VCaP (cell line): ENCODE data around the gene NPPA.

ENCODE experiments used
- H3K27ac ChIP-seq: fragments of 450-650 bp; 2 replicates; pipeline ENCODE4 v1.5.1; 2017
- CTCF ChIP-seq: fragments of 450-650 bp; conservative IDR thresholded peaks from 2 replicates; pipeline ENCODE4 v1.5.1; 2017; ENCODE audit warnings: mild to moderate bottlenecking, moderate library complexity

The NPPA gene

GRCh38 chr1:11886986-11887665, 39.5 kb upstream of the NPPA start:
- TF ChIP-seq CTCF: no peak
- no peak overlapping the region for H3K27ac ChIP-seq

GRCh38 chr1:11885916-11886315, 38.3 kb upstream of the NPPA start:
- TF ChIP-seq CTCF: no peak
- H3K27ac ChIP-seq: no peak overlapping the region

GRCh38 chr1:11882814-11883538, 35.4 kb upstream of the NPPA start:
- H3K27ac ChIP-seq: no peak overlapping the region
- no peak for TF ChIP-seq CTCF

- no peak overlapping the region; the same call in 1 of the 2 replicates for H3K27ac ChIP-seq
- TF ChIP-seq CTCF: no peak
These were observed 34.3 kb upstream of the NPPA start for GRCh38 chr1:11881749-11882441.

- TF ChIP-seq CTCF: no peak
- H3K27ac ChIP-seq: peak overlapping the region; percentile 35; the same call in 1 of the 2 replicates
These were observed 33.5 kb upstream of the NPPA start for GRCh38 chr1:11880911-11881748.

- peak overlapping the region; percentile 35; the same call in 1 of the 2 replicates for H3K27ac ChIP-seq
- no peak for TF ChIP-seq CTCF
These were observed 32.6 kb upstream of the NPPA start for GRCh38 chr1:11880181-11880575.
